Measurements from ENCODE around the gene TUBB2A.
A peak's percentile ranks its signal among the peaks of the same experiment; 100 is the strongest.
"Not testable (repeated sequence)": the region's sequence is repeated elsewhere in the genome, so short reads cannot be mapped to it uniquely, and the experiment has no call there.

Gene TUBB2A

DNA sequence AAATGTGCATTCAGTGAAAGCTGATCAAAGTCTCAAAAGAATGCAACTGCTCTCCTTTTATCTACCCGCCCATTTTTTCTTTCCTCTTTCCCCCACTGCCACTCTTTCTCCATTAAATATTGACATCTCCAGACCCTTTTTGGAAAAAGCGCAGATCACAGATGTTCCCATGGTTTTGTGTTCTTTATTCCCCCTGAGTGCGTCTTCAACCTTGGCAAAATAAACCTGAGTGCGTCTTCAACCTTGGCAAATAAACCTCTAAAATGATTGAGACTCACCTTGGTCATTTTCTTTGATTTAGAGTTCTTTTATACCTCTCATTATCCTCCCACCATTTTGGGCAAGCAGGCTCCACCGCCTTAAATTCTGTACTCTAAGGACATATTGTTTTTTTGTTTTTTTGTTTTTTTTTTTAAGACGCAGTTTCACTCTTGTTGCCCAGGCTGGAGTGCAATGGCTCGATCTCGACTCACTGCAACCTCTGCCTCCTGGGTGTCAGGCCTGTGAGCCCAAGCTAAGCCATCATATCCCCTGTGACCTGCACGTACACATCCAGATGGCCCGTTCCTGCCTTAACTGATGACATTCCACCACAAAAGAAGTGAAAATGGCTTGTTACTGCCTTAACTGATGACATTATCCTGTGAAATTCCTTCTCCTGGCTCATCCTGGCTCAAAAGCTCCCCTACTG, 9.3 kb upstream of the TUBB2A start:
- not testable (repeated sequence) for H3K9me3 ChIP-seq (ENCODE audit: control insufficient read depth, insufficient read depth, low read length); H3K4me1 ChIP-seq (ENCODE audit: control insufficient read depth, insufficient read depth, low read length); H3K27me3 ChIP-seq (ENCODE audit: control insufficient read depth, insufficient read depth, low read length); DNase-seq (ENCODE audit: low read depth, low spot score); H3K36me3 ChIP-seq (ENCODE audit: control insufficient read depth, insufficient read depth, low read length); H3K4me3 ChIP-seq (ENCODE audit: low read length)
- WGBS (ENCODE audit: insufficient coverage, insufficient read length): no CpG with 5 or more reads among the region's 10 CpGs
- H3K27ac ChIP-seq (ENCODE audit: low read length): peak overlapping the region; percentile 29

DNA sequence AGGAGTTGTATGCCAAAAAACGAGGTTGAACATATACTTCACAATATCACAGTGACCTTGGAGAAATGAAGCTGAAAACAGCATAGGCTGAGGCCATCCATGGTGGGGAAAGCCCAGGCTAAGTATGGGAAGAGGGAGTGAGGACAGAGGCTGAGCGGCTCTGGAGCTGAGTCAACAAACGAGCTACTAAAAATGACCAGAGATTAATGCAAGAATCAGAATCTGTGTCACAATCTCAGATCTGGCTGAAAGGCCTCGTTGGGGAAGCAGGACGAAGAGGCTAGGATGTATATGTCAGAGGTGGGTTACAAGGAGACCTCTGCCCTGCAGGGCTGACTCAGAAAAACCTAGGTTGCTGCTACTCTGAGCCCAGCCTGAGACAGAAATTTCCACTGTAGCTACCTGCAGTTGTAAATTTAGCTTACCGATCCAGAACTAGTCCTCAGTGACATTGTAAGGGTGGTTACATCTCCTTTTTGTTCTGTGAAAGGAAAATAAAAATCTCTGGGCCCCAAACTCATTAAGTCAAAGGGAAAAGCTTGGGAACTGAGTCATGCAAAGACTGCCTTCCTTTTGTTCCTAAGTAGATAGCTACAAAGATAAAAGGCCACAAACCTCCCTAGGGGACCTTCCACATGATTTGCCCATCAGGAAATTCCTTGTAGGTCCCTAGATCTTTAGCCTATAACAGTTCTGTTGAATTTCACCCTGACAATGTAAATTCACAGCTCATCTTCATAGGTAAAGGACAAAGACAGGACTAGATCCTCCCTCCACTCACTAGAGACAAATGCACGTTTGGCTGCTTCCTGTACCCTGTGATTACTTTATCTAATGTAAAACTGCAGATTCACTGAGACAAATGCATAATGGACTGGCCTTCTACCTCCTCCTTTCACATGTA, 8.5 kb upstream of the TUBB2A start:
- peaks cover 9% of the 10 kb centered on the region; the same call in 1 of the 2 replicates for H3K4me1 ChIP-seq (ENCODE audit: control insufficient read depth, insufficient read depth, low read length)
- no peak overlapping the region for H3K4me3 ChIP-seq (ENCODE audit: low read length)
- H3K9me3 ChIP-seq (ENCODE audit: control insufficient read depth, insufficient read depth, low read length): no peaks in the 10 kb centered on the region
- peak overlapping the region; percentile 95 for H3K27ac ChIP-seq (ENCODE audit: low read length)
- H3K36me3 ChIP-seq (ENCODE audit: control insufficient read depth, insufficient read depth, low read length): no peaks in the 10 kb centered on the region
- H3K27me3 ChIP-seq (ENCODE audit: control insufficient read depth, insufficient read depth, low read length): no peaks in the 10 kb centered on the region
- WGBS (ENCODE audit: insufficient coverage, insufficient read length): no CpG with 5 or more reads among the region's 7 CpGs
- DNase-seq (ENCODE audit: low read depth, low spot score): peak; percentile 80

DNA sequence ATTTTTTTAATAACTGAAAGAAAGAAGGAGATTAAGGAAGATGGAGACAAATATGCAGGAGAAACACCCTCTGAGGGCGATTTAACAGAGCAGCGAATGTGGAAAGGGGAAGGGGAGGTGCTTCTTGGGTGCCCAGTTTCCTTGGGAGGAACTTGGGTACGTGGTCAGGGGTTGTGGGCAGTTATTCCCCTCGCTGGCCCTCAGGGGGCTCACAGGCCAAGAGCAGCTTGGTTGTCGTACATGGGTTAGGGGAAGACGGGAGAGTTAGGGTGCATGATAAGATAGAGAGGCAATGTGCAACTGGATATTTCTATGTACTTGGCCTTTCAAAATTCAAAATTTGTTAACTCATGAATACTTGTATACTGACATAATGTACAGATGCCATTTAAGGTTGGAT, 7.0 kb upstream of the TUBB2A start:
- no CpG with 5 or more reads among the region's 6 CpGs for WGBS (ENCODE audit: insufficient coverage, insufficient read length)
- peaks cover 10% of the 10 kb centered on the region; the same call in 1 of the 2 replicates for H3K4me1 ChIP-seq (ENCODE audit: control insufficient read depth, insufficient read depth, low read length)

DNA sequence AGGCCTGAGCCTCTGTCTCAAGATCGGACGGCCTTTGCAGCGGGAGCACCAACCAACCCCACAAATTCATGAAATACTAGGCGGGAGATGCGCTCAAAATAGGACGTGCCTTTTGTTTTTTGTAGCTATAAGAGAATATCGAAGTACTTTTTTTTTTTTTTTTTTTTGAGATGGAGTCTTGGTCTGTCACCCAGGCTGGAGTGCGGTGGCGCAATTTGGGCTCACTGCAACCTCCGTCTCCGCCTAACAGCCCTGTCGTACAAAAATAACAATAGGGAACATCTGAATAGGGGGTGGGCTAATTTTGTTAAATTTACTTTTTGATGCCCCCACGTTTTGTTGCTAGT, 5.9 kb upstream of the TUBB2A start:
- DNase-seq (ENCODE audit: low read depth, low spot score): no peak
- Histone ChIP-seq H3K4me3 (ENCODE audit: low read length) (peak overlapping the region; percentile 32; the same call in 1 of the 2 replicates), H3K27me3 (ENCODE audit: control insufficient read depth, insufficient read depth, low read length) (no peaks in the 10 kb centered on the region), H3K9me3 (ENCODE audit: control insufficient read depth, insufficient read depth, low read length) (no peaks in the 10 kb centered on the region), H3K36me3 (ENCODE audit: control insufficient read depth, insufficient read depth, low read length) (no peaks in the 10 kb centered on the region), H3K4me1 (ENCODE audit: control insufficient read depth, insufficient read depth, low read length) (peaks cover 12% of the 10 kb centered on the region; the same call in 1 of the 2 replicates), H3K27ac (ENCODE audit: low read length) (no peak overlapping the region)
- no CpG with 5 or more reads among the region's 13 CpGs for WGBS (ENCODE audit: insufficient coverage, insufficient read length)

More for the DNA sequence above, 7.0 kb upstream of the TUBB2A start:
- Histone ChIP-seq H3K27ac (ENCODE audit: low read length) (no peak overlapping the region), H3K9me3 (ENCODE audit: control insufficient read depth, insufficient read depth, low read length) (no peaks in the 10 kb centered on the region), H3K27me3 (ENCODE audit: control insufficient read depth, insufficient read depth, low read length) (no peaks in the 10 kb centered on the region), H3K36me3 (ENCODE audit: control insufficient read depth, insufficient read depth, low read length) (no peaks in the 10 kb centered on the region), H3K4me3 (ENCODE audit: low read length) (no peak overlapping the region)
- DNase-seq (ENCODE audit: low read depth, low spot score): no peak

DNA sequence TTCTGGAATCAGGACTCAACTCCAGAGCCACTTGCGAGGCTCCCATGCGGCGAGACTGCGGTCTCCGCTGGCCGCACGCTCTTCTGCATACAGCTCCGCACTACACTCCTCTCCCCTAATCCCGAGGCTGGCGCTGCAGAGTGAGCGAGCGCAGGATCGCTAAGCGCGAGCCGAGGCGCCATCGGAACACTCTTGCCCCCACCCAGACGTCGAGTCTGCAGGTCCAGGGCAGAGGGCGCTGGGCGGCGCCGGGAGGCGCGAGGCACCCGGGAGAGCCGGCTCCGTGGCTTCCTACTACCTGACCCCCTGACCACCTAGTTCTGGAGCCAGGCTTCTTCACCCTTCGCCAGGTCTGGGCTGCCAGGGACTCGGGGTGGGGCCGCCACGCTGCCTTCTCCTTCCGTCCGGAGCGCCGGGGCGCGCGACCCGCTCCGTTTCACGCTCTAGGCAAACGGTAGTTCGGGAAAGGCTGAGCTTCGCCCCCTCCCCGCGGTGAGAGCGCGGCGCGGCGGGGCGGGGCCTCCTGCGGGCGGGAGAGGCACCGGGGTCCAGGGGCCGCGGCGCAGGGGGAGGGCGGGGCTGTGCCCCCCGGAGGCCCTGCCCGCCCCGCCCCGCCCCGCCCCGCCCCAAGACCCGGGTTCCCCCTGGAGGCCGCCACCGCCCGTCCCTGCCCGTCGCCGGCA, 5.4 kb upstream of the TUBB2A start:
- Histone ChIP-seq H3K4me1 (ENCODE audit: control insufficient read depth, insufficient read depth, low read length) (peaks cover 12% of the 10 kb centered on the region; the same call in 1 of the 2 replicates), H3K27ac (ENCODE audit: low read length) (no peak overlapping the region), H3K27me3 (ENCODE audit: control insufficient read depth, insufficient read depth, low read length) (no peaks in the 10 kb centered on the region), H3K4me3 (ENCODE audit: low read length) (peak overlapping the region; percentile 73), H3K9me3 (ENCODE audit: control insufficient read depth, insufficient read depth, low read length) (no peaks in the 10 kb centered on the region), H3K36me3 (ENCODE audit: control insufficient read depth, insufficient read depth, low read length) (no peaks in the 10 kb centered on the region)
- WGBS (ENCODE audit: insufficient coverage, insufficient read length): no CpG with 5 or more reads among the region's 74 CpGs
- DNase-seq (ENCODE audit: low read depth, low spot score): no peak

DNA sequence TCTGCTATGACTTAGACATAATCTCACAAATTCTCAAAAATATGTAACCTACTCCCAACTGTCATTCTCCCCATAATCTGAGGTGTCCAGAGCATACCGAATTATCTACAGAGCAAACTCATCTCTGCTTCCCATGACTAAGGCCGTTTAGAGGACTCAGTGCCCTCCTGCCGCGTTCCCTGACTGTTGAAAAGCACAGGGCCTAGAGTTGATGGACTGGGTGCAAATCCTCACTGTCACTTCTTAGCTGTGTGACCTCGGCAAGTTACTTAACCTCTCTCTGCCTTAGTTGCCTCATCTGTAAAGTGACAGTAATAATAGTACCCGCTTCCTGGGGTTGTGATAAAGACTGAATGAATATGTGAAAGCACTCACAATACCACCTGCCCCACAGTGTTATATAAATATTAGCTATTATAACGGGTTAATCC, 4.7 kb upstream of the TUBB2A start:
- Histone ChIP-seq H3K9me3 (ENCODE audit: control insufficient read depth, insufficient read depth, low read length) (no peaks in the 10 kb centered on the region), H3K4me1 (ENCODE audit: control insufficient read depth, insufficient read depth, low read length) (peaks cover 12% of the 10 kb centered on the region; the same call in 1 of the 2 replicates), H3K36me3 (ENCODE audit: control insufficient read depth, insufficient read depth, low read length) (no peaks in the 10 kb centered on the region), H3K27me3 (ENCODE audit: control insufficient read depth, insufficient read depth, low read length) (no peaks in the 10 kb centered on the region), H3K4me3 (ENCODE audit: low read length) (peak overlapping the region; percentile 6; the same call in 1 of the 2 replicates), H3K27ac (ENCODE audit: low read length) (no peak overlapping the region)
- no CpG with 5 or more reads among the region's 7 CpGs for WGBS (ENCODE audit: insufficient coverage, insufficient read length)
- no peak for DNase-seq (ENCODE audit: low read depth, low spot score)

DNA sequence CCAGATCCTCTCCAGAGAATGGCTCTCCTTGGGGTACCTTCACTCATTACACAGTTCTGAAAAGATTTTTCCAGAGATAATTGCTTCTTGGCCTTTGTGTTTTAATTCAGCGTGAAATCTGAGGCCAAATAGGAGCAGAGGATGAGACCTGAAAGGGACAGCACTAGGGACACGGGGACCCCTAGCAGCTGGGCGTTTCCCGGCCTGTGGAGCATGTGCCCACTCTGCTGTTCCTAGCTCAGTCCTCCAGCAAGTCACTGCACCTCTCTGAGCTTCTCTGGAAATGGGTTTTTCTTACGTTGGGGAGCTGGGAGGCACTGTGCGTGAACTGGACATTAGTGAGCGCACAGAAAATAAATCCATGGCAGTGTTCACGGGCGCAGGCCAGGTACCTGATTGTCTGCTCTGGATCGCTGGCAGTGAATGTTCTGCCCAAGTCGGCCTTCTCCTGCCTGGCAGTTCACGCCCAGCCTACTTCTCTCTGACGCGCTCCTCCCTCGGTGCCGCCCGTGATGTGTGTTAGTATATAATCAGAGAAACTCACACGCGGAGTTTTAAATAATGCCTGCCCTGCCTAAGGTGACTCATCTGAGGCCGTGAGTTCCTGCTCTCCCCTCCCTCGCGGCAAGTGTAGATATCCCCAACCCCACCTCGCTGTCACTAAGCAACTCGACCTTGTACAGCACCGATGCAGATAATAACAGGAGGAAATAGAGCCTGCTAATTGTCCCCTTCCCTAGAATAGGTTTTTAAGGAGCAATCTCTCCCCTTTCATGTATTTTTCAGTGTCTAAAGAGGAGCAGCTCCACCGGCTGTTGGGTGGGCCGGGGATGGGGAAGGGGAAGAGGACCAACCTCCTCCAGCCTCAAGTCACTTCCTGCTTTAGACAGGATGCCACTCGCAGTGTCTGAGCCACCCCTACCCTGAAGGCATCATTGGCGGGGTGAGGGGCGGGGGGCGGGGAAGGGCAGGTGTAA, 2.7 kb upstream of the TUBB2A start:
- H3K27me3 ChIP-seq (ENCODE audit: control insufficient read depth, insufficient read depth, low read length): no peaks in the 10 kb centered on the region
- H3K4me1 ChIP-seq (ENCODE audit: control insufficient read depth, insufficient read depth, low read length): peaks cover 11% of the 10 kb centered on the region; the same call in 1 of the 2 replicates
- no peaks in the 10 kb centered on the region for H3K9me3 ChIP-seq (ENCODE audit: control insufficient read depth, insufficient read depth, low read length)
- H3K36me3 ChIP-seq (ENCODE audit: control insufficient read depth, insufficient read depth, low read length): peaks cover 7% of the 10 kb centered on the region; the same call in 1 of the 2 replicates
- DNase-seq (ENCODE audit: low read depth, low spot score): no peak
- H3K27ac ChIP-seq (ENCODE audit: low read length): no peak overlapping the region
- WGBS (ENCODE audit: insufficient coverage, insufficient read length): no CpG with 5 or more reads among the region's 31 CpGs
- H3K4me3 ChIP-seq (ENCODE audit: low read length): no peak overlapping the region

DNA sequence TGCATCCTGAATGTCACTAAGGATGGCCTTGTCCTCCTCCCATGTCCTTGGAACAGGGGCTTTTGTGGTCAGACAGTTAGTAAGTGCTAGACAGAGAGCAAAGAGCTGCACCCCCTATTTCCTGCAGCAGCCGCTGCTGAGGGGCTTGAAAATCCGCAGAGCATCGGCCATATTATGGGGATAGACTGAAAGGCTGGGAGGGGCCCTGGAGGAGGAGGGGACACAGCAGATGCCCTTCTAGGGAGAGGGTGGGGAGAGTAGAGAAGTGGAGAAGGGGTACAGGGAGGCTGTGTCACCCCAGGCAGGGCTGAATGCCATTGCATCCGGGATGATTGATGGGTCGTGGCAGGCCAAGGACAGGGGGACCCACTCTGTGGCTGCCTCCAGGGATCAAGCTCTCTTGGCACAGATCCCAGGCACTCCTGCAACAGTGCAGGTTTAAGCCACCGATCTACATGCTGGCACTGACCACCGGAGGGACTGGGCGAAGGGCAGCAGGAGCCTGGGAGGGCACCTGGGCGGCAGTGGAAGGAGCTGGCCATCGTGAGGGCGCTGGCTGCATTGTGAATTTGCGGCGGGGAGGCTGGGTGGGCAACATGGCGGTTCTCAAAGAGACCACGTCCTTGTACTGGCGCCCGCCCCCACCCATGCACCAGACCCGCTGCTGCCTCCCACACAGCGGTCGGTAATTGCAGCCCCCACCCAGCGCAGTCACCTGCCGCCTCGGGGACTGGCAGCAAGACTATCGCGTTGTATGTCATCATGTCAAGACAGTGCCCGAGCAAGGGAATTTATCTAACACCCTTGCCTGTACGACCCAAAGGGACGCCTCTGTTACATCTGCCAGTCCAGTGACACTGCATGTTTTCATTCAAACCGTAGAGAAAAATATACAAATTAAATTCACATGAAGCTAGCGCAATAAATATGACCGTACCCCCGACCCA, 887 bp downstream of the TUBB2A start:
- H3K27ac ChIP-seq (ENCODE audit: low read length); H3K36me3 ChIP-seq (ENCODE audit: control insufficient read depth, insufficient read depth, low read length); H3K9me3 ChIP-seq (ENCODE audit: control insufficient read depth, insufficient read depth, low read length); H3K27me3 ChIP-seq (ENCODE audit: control insufficient read depth, insufficient read depth, low read length); H3K4me1 ChIP-seq (ENCODE audit: control insufficient read depth, insufficient read depth, low read length); DNase-seq (ENCODE audit: low read depth, low spot score): not testable (repeated sequence)
- peak overlapping the region; percentile 67; the same call in 1 of the 2 replicates for H3K4me3 ChIP-seq (ENCODE audit: low read length)
- no CpG with 5 or more reads among the region's 32 CpGs for WGBS (ENCODE audit: insufficient coverage, insufficient read length)

DNA sequence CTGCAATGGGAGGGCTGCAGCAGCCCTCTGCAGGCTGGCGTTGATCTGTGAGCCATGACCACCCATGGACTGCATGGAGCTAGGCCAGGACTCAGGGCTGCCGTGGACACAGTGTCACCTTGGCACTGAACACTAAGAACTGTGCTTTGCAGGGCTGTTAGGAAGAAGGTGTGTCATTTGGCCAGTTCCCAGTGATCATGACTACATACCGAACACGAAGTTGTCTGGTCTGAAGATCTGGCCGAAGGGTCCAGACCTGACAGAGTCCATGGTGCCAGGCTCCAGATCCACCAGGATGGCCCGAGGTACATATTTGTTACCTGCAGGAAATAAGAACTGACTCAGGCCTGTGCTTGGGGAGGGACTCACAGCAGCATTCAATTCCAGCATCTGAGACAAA, 1.9 kb downstream of the TUBB2A start:
- H3K9me3 ChIP-seq (ENCODE audit: control insufficient read depth, insufficient read depth, low read length); H3K27me3 ChIP-seq (ENCODE audit: control insufficient read depth, insufficient read depth, low read length); DNase-seq (ENCODE audit: low read depth, low spot score); H3K36me3 ChIP-seq (ENCODE audit: control insufficient read depth, insufficient read depth, low read length); H3K4me1 ChIP-seq (ENCODE audit: control insufficient read depth, insufficient read depth, low read length); H3K27ac ChIP-seq (ENCODE audit: low read length); H3K4me3 ChIP-seq (ENCODE audit: low read length): not testable (repeated sequence)
- WGBS (ENCODE audit: insufficient coverage, insufficient read length): no CpG with 5 or more reads among the region's 6 CpGs

Measured in iPS DF 6.9 (cell line).